PC-3 (cell line): Measurements from ENCODE around the gene CAMK2A.

Experiments
- EZH2 ChIP-seq: fragments of 300-600 bp; sonication (generic); IDR thresholded peaks from one replicate; pipeline ENCODE4 v1.6.1; 2017; ENCODE audit warnings: antibody characterized with exemption, mild to moderate bottlenecking, low read length; ENCODE audit not compliant: unreplicated experiment
- TF ChIP-seq, protein P1 (sequence below): fragments of 300-600 bp; sonication (generic); conservative IDR thresholded peaks from 2 replicates; pipeline ENCODE4 v1.5.1; 2017; ENCODE audit warnings: antibody characterized with exemption, low read depth, mild to moderate bottlenecking, low read length

DNA sequence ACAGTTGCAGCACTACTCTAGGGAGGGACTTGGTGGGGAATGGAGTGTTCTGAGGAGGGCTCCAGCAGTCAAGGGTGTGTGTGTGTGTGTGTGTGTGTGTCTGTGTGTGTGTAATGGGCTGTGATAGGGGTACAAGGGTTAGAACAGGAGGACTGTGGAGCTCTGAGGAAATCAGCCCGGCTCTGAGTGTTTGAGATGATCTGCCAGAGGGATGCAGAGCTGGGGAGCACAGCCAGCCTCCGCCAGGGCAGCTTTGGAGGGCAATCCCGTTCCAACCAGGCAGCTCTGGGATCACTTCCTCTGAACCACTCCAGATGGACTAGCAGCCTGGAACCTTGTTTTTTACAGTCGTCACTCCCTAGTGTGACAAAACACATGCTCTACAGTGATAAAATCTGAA, 102.7 kb downstream of the CAMK2A start:
- TF ChIP-seq, protein P1, sequence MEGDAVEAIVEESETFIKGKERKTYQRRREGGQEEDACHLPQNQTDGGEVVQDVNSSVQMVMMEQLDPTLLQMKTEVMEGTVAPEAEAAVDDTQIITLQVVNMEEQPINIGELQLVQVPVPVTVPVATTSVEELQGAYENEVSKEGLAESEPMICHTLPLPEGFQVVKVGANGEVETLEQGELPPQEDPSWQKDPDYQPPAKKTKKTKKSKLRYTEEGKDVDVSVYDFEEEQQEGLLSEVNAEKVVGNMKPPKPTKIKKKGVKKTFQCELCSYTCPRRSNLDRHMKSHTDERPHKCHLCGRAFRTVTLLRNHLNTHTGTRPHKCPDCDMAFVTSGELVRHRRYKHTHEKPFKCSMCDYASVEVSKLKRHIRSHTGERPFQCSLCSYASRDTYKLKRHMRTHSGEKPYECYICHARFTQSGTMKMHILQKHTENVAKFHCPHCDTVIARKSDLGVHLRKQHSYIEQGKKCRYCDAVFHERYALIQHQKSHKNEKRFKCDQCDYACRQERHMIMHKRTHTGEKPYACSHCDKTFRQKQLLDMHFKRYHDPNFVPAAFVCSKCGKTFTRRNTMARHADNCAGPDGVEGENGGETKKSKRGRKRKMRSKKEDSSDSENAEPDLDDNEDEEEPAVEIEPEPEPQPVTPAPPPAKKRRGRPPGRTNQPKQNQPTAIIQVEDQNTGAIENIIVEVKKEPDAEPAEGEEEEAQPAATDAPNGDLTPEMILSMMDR = no peak
- TF ChIP-seq EZH2 = no peak
